Fibroblast of pulmonary artery (primary cell): ENCODE results near the gene SALL4.

ENCODE experiments used
- DNase-seq: peaks from one replicate; pipeline ENCODE4 v3.0.0-alpha.2; 2010; ENCODE audit warnings: low read depth
- H3K4me3 ChIP-seq: replicated peaks from 2 replicates; pipeline ENCODE4 v1.5.1; 2011; ENCODE audit warnings: low read depth, mild to moderate bottlenecking, control low read depth, low read length, moderate library complexity
- CTCF ChIP-seq: IDR thresholded peaks from 2 replicates; pipeline ENCODE4 v1.5.1; 2011; ENCODE audit warnings: mild to moderate bottlenecking, control low read depth, low read length, inconsistent platforms; ENCODE audit errors: missing control alignments

Gene SALL4

DNA sequence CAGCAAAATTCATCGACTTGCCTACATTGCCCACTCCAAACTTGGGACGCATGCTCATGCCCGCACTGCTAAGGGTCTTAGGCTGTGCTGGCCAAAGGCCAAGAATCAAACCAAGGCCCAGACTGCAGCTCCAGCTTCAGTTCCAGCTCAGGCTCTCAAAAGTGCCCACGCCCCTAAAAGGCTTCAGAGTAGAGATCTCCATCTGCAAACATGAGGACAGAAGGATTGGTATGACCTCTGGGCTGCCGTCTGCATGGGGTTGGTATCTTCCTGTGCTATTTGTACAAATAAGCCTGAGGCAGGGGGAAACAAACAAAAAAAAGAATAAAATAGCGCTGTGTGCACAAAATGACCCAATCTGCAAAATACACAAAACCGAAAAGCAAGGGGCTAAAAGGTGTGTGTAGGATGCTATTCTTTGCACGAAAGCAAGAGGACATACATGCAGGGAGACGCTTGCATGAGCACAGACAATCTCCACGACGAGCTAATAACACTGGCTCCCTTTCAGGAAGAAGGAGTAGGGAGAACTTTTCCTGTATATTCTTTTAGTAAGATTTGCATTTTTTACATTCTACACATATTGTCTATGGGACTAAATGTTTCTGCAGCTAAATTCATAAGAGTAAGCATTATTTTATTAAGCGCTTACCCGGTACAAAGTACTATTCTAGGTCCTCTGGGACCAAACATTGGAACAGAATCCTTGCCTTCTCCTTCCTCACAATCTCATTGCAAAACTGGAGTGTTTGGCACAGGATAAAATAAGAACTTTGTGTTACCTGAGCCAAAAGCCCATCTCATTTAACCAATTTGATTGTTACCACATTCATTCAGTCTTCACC is 67.2 kb downstream of the SALL4 start:
- no peak for TF ChIP-seq CTCF
- no peak for DNase-seq
- no peak overlapping the region for H3K4me3 ChIP-seq

- DNase-seq = no peak
- H3K4me3 ChIP-seq = no peak overlapping the region
- TF ChIP-seq CTCF = no peak
Measured at GRCh38 chr20:51733070-51733469, 69.3 kb downstream of the SALL4 start.
